ENCODE results near the gene TEFM.

TEFM gene

GRCh38 chr17:30906101-30906911 lies at the start of gene TEFM:
Gene TEFM, minus strand, starts transcription at chr17:30906238. Its CDS starts 40 bp downstream, at chr17:30906198.
- H3K4me3 ChIP-seq (ENCODE audit: low read depth, low read length) = peak within 1 kb of the TSS; percentile 95
- no peaks in the 10 kb centered on the region for H3K27me3 ChIP-seq (ENCODE audit: control insufficient read depth, insufficient read depth, low read length)
- peaks cover 6% of the 10 kb centered on the region; the same call in 1 of the 2 replicates for H3K36me3 ChIP-seq (ENCODE audit: control insufficient read depth, insufficient read depth, low read length)

GRCh38 chr17:30954046-30954830 lies 48.2 kb upstream of the TEFM start:
- no peak overlapping the region for H3K9ac ChIP-seq (ENCODE audit: low read length)
- H3K4me1 ChIP-seq (ENCODE audit: control insufficient read depth, insufficient read depth, low read length) = no peaks in the 10 kb centered on the region
- H3K4me3 ChIP-seq (ENCODE audit: low read depth, low read length) = no peak overlapping the region
- H3K27ac ChIP-seq (ENCODE audit: low read depth, low read length) = no peak overlapping the region
- no peaks in the 10 kb centered on the region for H3K27me3 ChIP-seq (ENCODE audit: control insufficient read depth, insufficient read depth, low read length)
- H3K36me3 ChIP-seq (ENCODE audit: control insufficient read depth, insufficient read depth, low read length) = no peaks in the 10 kb centered on the region
- no peaks in the 10 kb centered on the region for H3K9me3 ChIP-seq (ENCODE audit: control insufficient read depth, insufficient read depth, low read depth, low read length)

More at GRCh38 chr17:30906101-30906911, at the start of gene TEFM:
- Histone ChIP-seq H3K4me1 (ENCODE audit: control insufficient read depth, insufficient read depth, low read length) (no peaks in the 10 kb centered on the region), H3K27ac (ENCODE audit: low read depth, low read length) (peak within 1 kb of the TSS; percentile 82), H3K9ac (ENCODE audit: low read length) (peak within 1 kb of the TSS; percentile 90), H3K9me3 (ENCODE audit: control insufficient read depth, insufficient read depth, low read depth, low read length) (no peaks in the 10 kb centered on the region)

GRCh38 chr17:30952638-30953393 lies 46.8 kb upstream of the TEFM start:
- no peaks in the 10 kb centered on the region for H3K36me3 ChIP-seq (ENCODE audit: control insufficient read depth, insufficient read depth, low read length)
- no peak overlapping the region for H3K9ac ChIP-seq (ENCODE audit: low read length)
- no peaks in the 10 kb centered on the region for H3K27me3 ChIP-seq (ENCODE audit: control insufficient read depth, insufficient read depth, low read length)
- H3K4me3 ChIP-seq (ENCODE audit: low read depth, low read length) = no peak overlapping the region
- H3K27ac ChIP-seq (ENCODE audit: low read depth, low read length) = no peak overlapping the region
- no peaks in the 10 kb centered on the region for H3K9me3 ChIP-seq (ENCODE audit: control insufficient read depth, insufficient read depth, low read depth, low read length)
- H3K4me1 ChIP-seq (ENCODE audit: control insufficient read depth, insufficient read depth, low read length) = no peaks in the 10 kb centered on the region

- H3K27me3 ChIP-seq (ENCODE audit: control insufficient read depth, insufficient read depth, low read length) = no peaks in the 10 kb centered on the region
- no peaks in the 10 kb centered on the region for H3K9me3 ChIP-seq (ENCODE audit: control insufficient read depth, insufficient read depth, low read depth, low read length)
- no peaks in the 10 kb centered on the region for H3K4me1 ChIP-seq (ENCODE audit: control insufficient read depth, insufficient read depth, low read length)
- H3K4me3 ChIP-seq (ENCODE audit: low read depth, low read length) = no peak overlapping the region
- H3K9ac ChIP-seq (ENCODE audit: low read length) = no peak overlapping the region
- no peaks in the 10 kb centered on the region for H3K36me3 ChIP-seq (ENCODE audit: control insufficient read depth, insufficient read depth, low read length)
- H3K27ac ChIP-seq (ENCODE audit: low read depth, low read length) = no peak overlapping the region
Measured at GRCh38 chr17:30950669-30951399, 44.8 kb upstream of the TEFM start.

- H3K27ac ChIP-seq (ENCODE audit: low read depth, low read length) = no peak overlapping the region
- no peaks in the 10 kb centered on the region for H3K27me3 ChIP-seq (ENCODE audit: control insufficient read depth, insufficient read depth, low read length)
- no peak overlapping the region for H3K4me3 ChIP-seq (ENCODE audit: low read depth, low read length)
- no peaks in the 10 kb centered on the region for H3K9me3 ChIP-seq (ENCODE audit: control insufficient read depth, insufficient read depth, low read depth, low read length)
- H3K4me1 ChIP-seq (ENCODE audit: control insufficient read depth, insufficient read depth, low read length) = no peaks in the 10 kb centered on the region
- no peak overlapping the region for H3K9ac ChIP-seq (ENCODE audit: low read length)
- H3K36me3 ChIP-seq (ENCODE audit: control insufficient read depth, insufficient read depth, low read length) = no peaks in the 10 kb centered on the region
Measured at GRCh38 chr17:30950189-30950588, 44.2 kb upstream of the TEFM start.

- no peak overlapping the region for H3K4me3 ChIP-seq (ENCODE audit: low read depth, low read length)
- no peaks in the 10 kb centered on the region for H3K27me3 ChIP-seq (ENCODE audit: control insufficient read depth, insufficient read depth, low read length)
- no peaks in the 10 kb centered on the region for H3K4me1 ChIP-seq (ENCODE audit: control insufficient read depth, insufficient read depth, low read length)
- no peaks in the 10 kb centered on the region for H3K36me3 ChIP-seq (ENCODE audit: control insufficient read depth, insufficient read depth, low read length)
- H3K9ac ChIP-seq (ENCODE audit: low read length) = no peak overlapping the region
- no peak overlapping the region for H3K27ac ChIP-seq (ENCODE audit: low read depth, low read length)
- no peaks in the 10 kb centered on the region for H3K9me3 ChIP-seq (ENCODE audit: control insufficient read depth, insufficient read depth, low read depth, low read length)
Measured at GRCh38 chr17:30947796-30948195, 41.8 kb upstream of the TEFM start.

GRCh38 chr17:30942308-30943079 lies 36.5 kb upstream of the TEFM start:
- Histone ChIP-seq H3K9ac (ENCODE audit: low read length) (no peak overlapping the region), H3K9me3 (ENCODE audit: control insufficient read depth, insufficient read depth, low read depth, low read length) (no peaks in the 10 kb centered on the region), H3K4me1 (ENCODE audit: control insufficient read depth, insufficient read depth, low read length) (no peaks in the 10 kb centered on the region), H3K27ac (ENCODE audit: low read depth, low read length) (no peak overlapping the region), H3K27me3 (ENCODE audit: control insufficient read depth, insufficient read depth, low read length) (no peaks in the 10 kb centered on the region), H3K4me3 (ENCODE audit: low read depth, low read length) (no peak overlapping the region), H3K36me3 (ENCODE audit: control insufficient read depth, insufficient read depth, low read length) (no peaks in the 10 kb centered on the region)

GRCh38 chr17:30939051-30939689 lies 33.1 kb upstream of the TEFM start:
- Histone ChIP-seq H3K36me3 (ENCODE audit: control insufficient read depth, insufficient read depth, low read length) (no peaks in the 10 kb centered on the region), H3K9ac (ENCODE audit: low read length) (no peak overlapping the region), H3K27me3 (ENCODE audit: control insufficient read depth, insufficient read depth, low read length) (no peaks in the 10 kb centered on the region), H3K4me3 (ENCODE audit: low read depth, low read length) (no peak overlapping the region), H3K27ac (ENCODE audit: low read depth, low read length) (no peak overlapping the region), H3K4me1 (ENCODE audit: control insufficient read depth, insufficient read depth, low read length) (no peaks in the 10 kb centered on the region), H3K9me3 (ENCODE audit: control insufficient read depth, insufficient read depth, low read depth, low read length) (no peaks in the 10 kb centered on the region)

GRCh38 chr17:30933966-30934365 lies 27.9 kb upstream of the TEFM start:
- Histone ChIP-seq H3K36me3 (ENCODE audit: control insufficient read depth, insufficient read depth, low read length) (no peaks in the 10 kb centered on the region), H3K9me3 (ENCODE audit: control insufficient read depth, insufficient read depth, low read depth, low read length) (no peaks in the 10 kb centered on the region), H3K9ac (ENCODE audit: low read length) (no peak overlapping the region), H3K27me3 (ENCODE audit: control insufficient read depth, insufficient read depth, low read length) (no peaks in the 10 kb centered on the region), H3K27ac (ENCODE audit: low read depth, low read length) (no peak overlapping the region), H3K4me1 (ENCODE audit: control insufficient read depth, insufficient read depth, low read length) (no peaks in the 10 kb centered on the region), H3K4me3 (ENCODE audit: low read depth, low read length) (no peak overlapping the region)

All from HUES6 (cell line).